OCI-LY1 (cell line): ENCODE results near the gene SF3B3.
"Not testable (repeated sequence)": the region's sequence is repeated elsewhere in the genome, so short reads cannot be mapped to it uniquely, and the experiment has no call there.

Experiments used
- H2AFZ ChIP-seq: fragments of 200-600 bp; sonication (generic), shearing (Covaris generic); 2 replicates; pipeline ENCODE4 v1.6.0; 2014; ENCODE audit warnings: antibody characterized with exemption, mild to moderate bottlenecking, low read length
- H3F3A ChIP-seq: fragments of 200-600 bp; sonication (generic), shearing (Covaris generic); 2 replicates; pipeline ENCODE4 v1.6.0; 2014; ENCODE audit warnings: mild to moderate bottlenecking, antibody characterized with exemption, low read length, moderate library complexity; ENCODE audit not compliant: insufficient read depth
- H3K27ac ChIP-seq: fragments of 200-600 bp; sonication (generic); 2 replicates; pipeline ENCODE4 v1.5.1; 2014; ENCODE audit warnings: low read length, mixed run types, mild to moderate bottlenecking, low read depth; ENCODE audit not compliant: poor library complexity, severe bottlenecking
- H3K27me3 ChIP-seq: fragments of 200-600 bp; sonication (generic); 2 replicates; pipeline ENCODE4 v1.6.0; 2014; ENCODE audit warnings: antibody characterized with exemption, mild to moderate bottlenecking, low read length, moderate library complexity; ENCODE audit not compliant: insufficient read depth
- H3K36me3 ChIP-seq: fragments of 200-600 bp; sonication (generic); 2 replicates; pipeline ENCODE4 v1.6.1; 2014; ENCODE audit warnings: mild to moderate bottlenecking, antibody characterized with exemption, low read length, moderate library complexity, mixed read lengths; ENCODE audit not compliant: insufficient read depth
- H3K4me1 ChIP-seq: fragments of 200-600 bp; sonication (generic); 2 replicates; pipeline ENCODE4 v1.5.1; 2014; ENCODE audit warnings: mild to moderate bottlenecking, low read length, moderate library complexity; ENCODE audit not compliant: insufficient read depth, severe bottlenecking
- H3K4me2 ChIP-seq: fragments of 200-600 bp; sonication (generic), shearing (Covaris generic); 2 replicates; pipeline ENCODE4 v1.6.1; 2014; ENCODE audit warnings: low read length
- H3K4me3 ChIP-seq: fragments of 200-600 bp; sonication (generic); 2 replicates; pipeline ENCODE4 v1.5.1; 2014; ENCODE audit warnings: low read length, low read depth, mild to moderate bottlenecking, mixed read lengths; ENCODE audit not compliant: poor library complexity, severe bottlenecking
- H3K79me2 ChIP-seq: fragments of 200-600 bp; shearing (Covaris generic); 2 replicates; pipeline ENCODE4 v1.6.1; 2016; ENCODE audit warnings: mixed run types, low read length, mixed read lengths; ENCODE audit not compliant: insufficient read depth
- H3K9ac ChIP-seq: fragments of 200-600 bp; sonication (generic), shearing (Covaris generic); 2 replicates; pipeline ENCODE4 v1.6.1; 2014; ENCODE audit warnings: mild to moderate bottlenecking, low read length, mixed read lengths
- H3K9me2 ChIP-seq: fragments of 200-600 bp; sonication (generic), shearing (Covaris generic); 2 replicates; pipeline ENCODE4 v1.6.1; 2014; ENCODE audit warnings: low read depth, mild to moderate bottlenecking, low read length, mixed read lengths
- H3K9me3 ChIP-seq: fragments of 200-600 bp; shearing (Covaris generic); 2 replicates; pipeline ENCODE4 v1.6.1; 2014; ENCODE audit warnings: low read length, mixed read lengths
- H4K20me1 ChIP-seq: fragments of 200-600 bp; sonication (generic), shearing (Covaris generic); 2 replicates; pipeline ENCODE4 v1.6.0; 2016; ENCODE audit warnings: mild to moderate bottlenecking, low read length; ENCODE audit not compliant: insufficient read depth
- EZH2 ChIP-seq: fragments of 200-600 bp; sonication (generic), shearing (Covaris generic); IDR thresholded peaks from 2 replicates; pipeline ENCODE4 v1.8.0; 2017; ENCODE audit warnings: borderline replicate concordance, mixed run types, mild to moderate bottlenecking, antibody characterized with exemption, low read length, moderate library complexity, mixed read lengths
- TF ChIP-seq, protein P1 (sequence below): fragments of 200-600 bp; sonication (generic), shearing (Covaris generic); IDR thresholded peaks from 2 replicates; pipeline ENCODE4 v1.5.1; 2017; ENCODE audit warnings: mild to moderate bottlenecking, antibody characterized with exemption, low read length, moderate library complexity, mixed read lengths

The SF3B3 gene

DNA sequence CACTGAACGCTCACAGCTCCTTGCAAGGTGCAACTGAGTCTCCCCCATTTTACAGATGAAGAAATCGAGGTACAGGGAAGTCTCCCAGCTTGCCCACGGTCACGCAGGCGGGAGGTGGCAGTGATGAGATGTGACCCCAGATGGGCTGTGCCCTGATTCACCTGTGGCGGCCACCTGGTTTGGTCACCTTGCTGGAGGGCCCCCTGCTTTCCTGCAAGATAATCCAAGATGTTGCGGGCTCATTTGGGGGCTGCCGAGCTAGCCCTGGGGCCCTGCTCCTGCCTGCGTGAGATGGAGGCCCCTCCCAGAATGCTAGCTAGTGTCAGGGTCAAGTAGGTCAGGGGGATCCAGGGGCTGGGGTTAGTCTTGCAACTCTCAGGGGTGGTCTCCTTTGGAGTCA, 63.1 kb downstream of the SF3B3 start:
- Histone ChIP-seq H2AFZ (no peak overlapping the region), H3K4me3 (no peak overlapping the region)

GRCh38 chr16:70588565-70588964, 64.9 kb downstream of the SF3B3 start:
- H3K4me1 ChIP-seq = no peaks in the 10 kb centered on the region
- no peak overlapping the region for H2AFZ ChIP-seq
- H3K79me2 ChIP-seq = no peaks in the 10 kb centered on the region
- TF ChIP-seq EZH2 = no peak
- TF ChIP-seq, protein P1, sequence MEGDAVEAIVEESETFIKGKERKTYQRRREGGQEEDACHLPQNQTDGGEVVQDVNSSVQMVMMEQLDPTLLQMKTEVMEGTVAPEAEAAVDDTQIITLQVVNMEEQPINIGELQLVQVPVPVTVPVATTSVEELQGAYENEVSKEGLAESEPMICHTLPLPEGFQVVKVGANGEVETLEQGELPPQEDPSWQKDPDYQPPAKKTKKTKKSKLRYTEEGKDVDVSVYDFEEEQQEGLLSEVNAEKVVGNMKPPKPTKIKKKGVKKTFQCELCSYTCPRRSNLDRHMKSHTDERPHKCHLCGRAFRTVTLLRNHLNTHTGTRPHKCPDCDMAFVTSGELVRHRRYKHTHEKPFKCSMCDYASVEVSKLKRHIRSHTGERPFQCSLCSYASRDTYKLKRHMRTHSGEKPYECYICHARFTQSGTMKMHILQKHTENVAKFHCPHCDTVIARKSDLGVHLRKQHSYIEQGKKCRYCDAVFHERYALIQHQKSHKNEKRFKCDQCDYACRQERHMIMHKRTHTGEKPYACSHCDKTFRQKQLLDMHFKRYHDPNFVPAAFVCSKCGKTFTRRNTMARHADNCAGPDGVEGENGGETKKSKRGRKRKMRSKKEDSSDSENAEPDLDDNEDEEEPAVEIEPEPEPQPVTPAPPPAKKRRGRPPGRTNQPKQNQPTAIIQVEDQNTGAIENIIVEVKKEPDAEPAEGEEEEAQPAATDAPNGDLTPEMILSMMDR = no peak
- no peaks in the 10 kb centered on the region for H3K9me2 ChIP-seq
- peaks cover 7% of the 10 kb centered on the region; the same call in 1 of the 2 replicates for H3K27me3 ChIP-seq
- no peak overlapping the region for H3K4me2 ChIP-seq
- H3K27ac ChIP-seq = no peak overlapping the region
- no peaks in the 10 kb centered on the region for H3F3A ChIP-seq
- no peak overlapping the region for H3K4me3 ChIP-seq
- H4K20me1 ChIP-seq = no peaks in the 10 kb centered on the region
- H3K9me3 ChIP-seq = no peaks in the 10 kb centered on the region
- no peak overlapping the region for H3K9ac ChIP-seq
- no peaks in the 10 kb centered on the region for H3K36me3 ChIP-seq

More for the DNA sequence above, 63.1 kb downstream of the SF3B3 start:
- Histone ChIP-seq H4K20me1 (no peaks in the 10 kb centered on the region), H3K9me2 (no peaks in the 10 kb centered on the region), H3K36me3 (no peaks in the 10 kb centered on the region), H3K27ac (no peak overlapping the region), H3K4me1 (no peaks in the 10 kb centered on the region), H3K9me3 (no peaks in the 10 kb centered on the region), H3K9ac (no peak overlapping the region), H3F3A (no peaks in the 10 kb centered on the region), H3K27me3 (peaks cover 7% of the 10 kb centered on the region; the same call in 1 of the 2 replicates), H3K79me2 (no peaks in the 10 kb centered on the region), H3K4me2 (no peak overlapping the region)
- TF ChIP-seq, protein P1 = no peak
- no peak for TF ChIP-seq EZH2

DNA sequence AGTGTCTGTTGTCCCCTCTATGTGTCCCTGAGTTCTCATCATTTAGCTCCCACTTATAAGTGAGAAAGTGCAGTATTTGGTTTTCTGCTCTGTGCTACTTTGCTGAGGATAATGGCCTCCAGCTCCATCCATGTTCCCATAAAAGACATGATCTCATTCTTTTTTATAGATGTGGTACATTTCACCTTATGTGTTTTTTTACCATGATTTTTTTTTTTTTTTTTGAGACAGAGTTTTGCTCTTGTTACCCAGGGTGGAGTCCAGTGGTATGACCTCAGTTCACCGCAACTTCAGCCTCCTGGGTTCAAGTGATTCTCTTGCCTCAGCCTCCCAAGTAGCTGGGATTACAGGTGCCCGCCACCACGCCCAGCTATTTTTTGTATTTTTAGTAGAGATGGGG, 65.8 kb downstream of the SF3B3 start:
- not testable (repeated sequence) for H3K4me3 ChIP-seq, H3K27ac ChIP-seq, H3K79me2 ChIP-seq, H3K4me1 ChIP-seq, H3K27me3 ChIP-seq, H3K9ac ChIP-seq, H4K20me1 ChIP-seq, H2AFZ ChIP-seq, H3K9me3 ChIP-seq, H3K9me2 ChIP-seq, H3K4me2 ChIP-seq, H3F3A ChIP-seq, H3K36me3 ChIP-seq

GRCh38 chr16:70589998-70590471, 66.4 kb downstream of the SF3B3 start:
- Histone ChIP-seq H2AFZ (no peak overlapping the region), H3K4me3 (no peak overlapping the region)

More at GRCh38 chr16:70589998-70590471, 66.4 kb downstream of the SF3B3 start:
- Histone ChIP-seq H3K27me3 (peaks cover 4% of the 10 kb centered on the region; the same call in 1 of the 2 replicates), H4K20me1 (no peaks in the 10 kb centered on the region), H3K27ac (no peak overlapping the region), H3K9me3 (no peaks in the 10 kb centered on the region), H3K79me2 (no peaks in the 10 kb centered on the region), H3K4me2 (no peak overlapping the region), H3K9me2 (no peaks in the 10 kb centered on the region), H3K4me1 (no peaks in the 10 kb centered on the region), H3K9ac (no peak overlapping the region), H3F3A (no peaks in the 10 kb centered on the region), H3K36me3 (no peaks in the 10 kb centered on the region)
- TF ChIP-seq EZH2 = no peak
- TF ChIP-seq, protein P1 = no peak
